HepG2 (cell line): Measurements from ENCODE around the gene SLC29A1. TPM values are rescaled to one million over a fixed set of nuclear protein-coding genes. Genes with fewer than 3 reads are reported as not detected.

ENCODE experiments used
- BHLHE40 ChIP-seq: IDR thresholded peaks from 2 replicates; pipeline ENCODE4 v1.6.1; 2011; ENCODE audit warnings: low read length, improper control_type of control experiment
- PLRG1 ChIP-seq: fragments of 450-650 bp; conservative IDR thresholded peaks from 2 replicates; pipeline ENCODE4 v1.6.1; 2016
- ZNF318 ChIP-seq: sonication (generic); formaldehyde crosslinking; IDR thresholded peaks from 2 replicates; pipeline ENCODE4 v1.4.0; 2020; ENCODE audit warnings: mild to moderate bottlenecking, missing genetic modification reagents
- ZNF512 ChIP-seq: sonication (generic); formaldehyde crosslinking; IDR thresholded peaks from 2 replicates; pipeline ENCODE4 v1.4.0; 2020; ENCODE audit warnings: mild to moderate bottlenecking, missing genetic modification reagents
- polyA plus RNA-seq, 8 experiments: library from polyadenylated mRNA; depleted of rRNA in 3 of 8; stranded (reverse) in 7 of 8; unstranded in 1 of 8; fragments of >200 nt; fragmentation: Illumina TruSeq in 4 of 8; extraction: Trizol in 4 of 8; gene quantifications; 2 replicates each; pipeline versions ENCODE4 v1.2.1 to v1.2.3, GENCODE V29; 2011 to 2016; ENCODE audit warnings: low read depth in 4 of 8, missing spikeins in 1 of 8, mixed read lengths in 1 of 8; ENCODE audit not compliant: insufficient read depth in 1 of 8
- total RNA-seq, 5 experiments: library from RNA; depleted of rRNA; stranded (reverse); fragments of >200 nt; fragmentation: Illumina TruSeq; extraction: Trizol; gene quantifications; 2 replicates each; pipeline ENCODE4 v1.2.3, GENCODE V29; 2016; ENCODE audit warnings: low read depth in 1 of 5

The SLC29A1 gene
- total and polyA plus RNA-seq, 2 of the 13 experiments (the other 11 are each of a cell fraction or from before 2014, with no cell fraction given): 43.2 to 106 TPM

- no peak for TF ChIP-seq ZNF318 (CRISPR knock-in tag)
- TF ChIP-seq BHLHE40: peak; percentile 67
- TF ChIP-seq PLRG1: no peak
- no peak for TF ChIP-seq ZNF512 (CRISPR knock-in tag)
These were observed 4.2 kb upstream of the SLC29A1 start (continued) for GRCh38 chr6:44219053-44219814.
